GM21423 (cell line): ENCODE results near the gene ICOS.

Experiments
- ATAC-seq: cut with Tn5 transposase; IDR thresholded peaks from one replicate; pipeline ENCODE4 v1.9.1; 2021; ENCODE audit warnings: mild to moderate bottlenecking, moderate library complexity; ENCODE audit not compliant: unreplicated experiment

ICOS gene, protein sequence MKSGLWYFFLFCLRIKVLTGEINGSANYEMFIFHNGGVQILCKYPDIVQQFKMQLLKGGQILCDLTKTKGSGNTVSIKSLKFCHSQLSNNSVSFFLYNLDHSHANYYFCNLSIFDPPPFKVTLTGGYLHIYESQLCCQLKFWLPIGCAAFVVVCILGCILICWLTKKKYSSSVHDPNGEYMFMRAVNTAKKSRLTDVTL

DNA sequence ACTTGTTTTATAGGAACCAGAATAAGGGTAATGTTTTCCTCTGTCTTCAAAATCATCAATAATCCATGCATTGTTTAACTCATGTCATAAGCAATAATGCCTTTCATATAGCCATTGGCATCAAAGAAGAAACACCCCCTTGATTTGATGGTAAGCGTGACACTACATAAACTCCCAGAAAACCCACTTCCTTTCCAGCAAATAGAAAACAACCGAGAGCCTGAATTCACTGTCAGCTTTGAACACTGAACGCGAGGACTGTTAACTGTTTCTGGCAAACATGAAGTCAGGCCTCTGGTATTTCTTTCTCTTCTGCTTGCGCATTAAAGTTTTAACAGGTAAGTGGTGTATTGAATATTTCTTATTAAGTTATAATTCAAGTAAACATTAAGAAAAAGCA is at the start of gene ICOS:
Gene ICOS (plus strand): TSS at position 229 of the 400 bp plus-strand sequence. CDS start 52 bp downstream, at position 281.
- no peak for ATAC-seq

DNA sequence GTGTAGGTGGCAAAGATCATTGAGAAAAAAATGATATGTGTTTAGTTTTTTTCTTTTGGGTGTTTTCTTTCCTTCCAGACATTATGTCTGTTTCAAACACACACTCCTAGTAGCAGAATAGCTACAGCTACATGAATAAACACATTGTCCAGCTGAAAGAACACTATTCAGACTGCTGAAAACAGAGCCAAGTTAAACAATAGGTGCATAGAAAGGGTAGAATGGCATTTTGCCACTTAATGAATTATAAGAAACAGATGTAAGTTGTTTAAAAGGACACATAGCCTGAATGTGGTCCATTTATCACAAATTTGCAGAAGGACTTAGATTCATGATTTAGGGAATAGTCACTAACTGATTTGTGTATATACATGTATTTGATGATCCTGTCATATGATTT is 48.9 kb upstream of the ICOS start:
- ATAC-seq: no peak

DNA sequence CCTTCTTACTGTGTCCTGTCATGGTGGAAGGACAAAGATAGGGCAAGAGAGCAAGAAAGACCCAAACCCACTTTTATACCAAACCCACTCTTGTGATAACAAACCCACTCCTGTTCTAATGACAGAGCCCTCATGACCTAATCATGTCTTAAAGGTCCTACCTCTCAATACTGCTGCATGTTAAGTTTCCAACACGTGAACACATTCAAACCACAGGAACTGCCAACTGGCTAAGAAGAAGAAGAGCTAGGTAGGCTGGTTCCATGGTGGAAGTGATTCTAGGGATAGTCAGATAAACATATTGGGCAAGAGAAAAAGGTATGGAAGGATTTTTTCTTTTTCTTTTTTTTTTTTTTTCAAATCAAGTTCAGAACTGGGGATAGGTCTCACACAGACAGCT is 47.0 kb upstream of the ICOS start:
- no peak for ATAC-seq

DNA sequence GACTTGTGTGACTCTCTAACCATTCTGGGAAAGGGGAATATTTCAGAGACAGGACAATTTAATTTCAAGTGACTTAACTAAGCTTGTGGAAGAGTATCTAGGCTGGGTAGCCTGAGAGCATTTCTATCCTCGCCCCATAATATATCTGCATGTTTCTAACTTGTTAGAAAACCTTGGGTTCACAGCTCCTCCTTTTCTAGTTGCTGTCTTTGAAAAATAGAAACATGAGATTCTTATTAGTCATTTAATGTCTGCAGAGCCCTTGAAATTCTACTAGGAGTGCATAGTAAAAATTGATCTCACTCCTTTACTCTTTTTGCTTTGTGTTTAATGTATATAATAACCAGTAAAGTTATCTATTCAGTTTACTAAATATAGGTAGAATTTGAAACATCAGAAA is 46.6 kb upstream of the ICOS start:
- no peak for ATAC-seq

DNA sequence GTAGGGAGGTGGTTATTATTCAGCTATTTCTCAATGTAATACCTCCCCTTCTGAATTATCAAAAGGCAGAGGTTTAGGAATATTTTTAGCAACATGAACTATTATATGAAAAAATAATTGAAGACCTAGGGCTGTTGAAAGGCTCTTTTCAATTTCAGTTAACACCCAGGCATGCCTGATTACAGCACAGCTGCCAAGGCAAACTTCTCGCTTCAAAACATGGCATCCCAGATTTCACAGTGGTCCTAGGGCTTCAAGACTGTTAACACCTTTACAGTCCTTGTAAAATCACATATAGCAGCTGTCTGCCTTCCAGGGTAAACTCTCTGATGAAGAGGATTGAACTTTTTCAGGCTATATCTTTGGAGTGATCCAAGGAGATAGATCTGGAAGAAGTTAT is 45.8 kb upstream of the ICOS start:
- no peak for ATAC-seq

DNA sequence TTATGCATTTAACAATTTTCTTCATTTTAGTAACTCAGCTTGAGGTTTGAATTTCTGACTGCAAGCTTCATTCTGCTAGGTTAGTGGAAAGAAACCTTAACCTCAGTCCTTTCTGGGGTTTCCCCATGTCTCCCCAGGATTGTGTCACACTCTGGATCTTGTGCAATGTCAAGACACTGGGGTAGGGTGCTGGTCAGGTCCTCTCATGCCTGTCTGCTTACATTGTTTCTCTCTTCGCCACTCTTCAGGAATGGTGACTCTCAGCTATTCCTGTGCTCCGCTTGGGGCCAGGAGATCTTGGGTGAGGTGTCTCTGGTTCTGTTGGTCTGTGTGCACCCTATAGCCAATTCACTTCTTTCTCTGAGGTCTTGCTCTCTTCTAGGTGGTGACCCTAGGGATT is 45.1 kb upstream of the ICOS start:
- ATAC-seq: no peak

DNA sequence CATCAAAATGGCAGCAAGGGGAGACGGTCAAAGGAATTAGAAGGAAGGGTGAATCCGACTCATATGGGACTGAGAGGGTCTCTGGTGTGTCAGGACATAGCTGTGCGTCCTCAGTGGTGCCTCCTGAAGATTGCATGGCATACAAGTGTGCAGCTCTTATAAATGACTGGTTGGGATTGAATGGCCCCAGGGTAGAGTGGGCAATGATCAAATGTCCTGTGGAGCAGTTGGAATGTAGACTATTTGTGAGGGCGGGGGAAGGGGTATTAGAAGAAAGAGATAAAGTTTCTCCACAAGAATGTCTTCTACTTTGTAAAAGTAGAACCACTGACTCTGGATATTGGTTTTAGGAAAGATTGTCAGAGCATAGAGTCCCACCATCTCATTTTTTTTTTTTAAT is 44.4 kb upstream of the ICOS start:
- ATAC-seq: no peak

DNA sequence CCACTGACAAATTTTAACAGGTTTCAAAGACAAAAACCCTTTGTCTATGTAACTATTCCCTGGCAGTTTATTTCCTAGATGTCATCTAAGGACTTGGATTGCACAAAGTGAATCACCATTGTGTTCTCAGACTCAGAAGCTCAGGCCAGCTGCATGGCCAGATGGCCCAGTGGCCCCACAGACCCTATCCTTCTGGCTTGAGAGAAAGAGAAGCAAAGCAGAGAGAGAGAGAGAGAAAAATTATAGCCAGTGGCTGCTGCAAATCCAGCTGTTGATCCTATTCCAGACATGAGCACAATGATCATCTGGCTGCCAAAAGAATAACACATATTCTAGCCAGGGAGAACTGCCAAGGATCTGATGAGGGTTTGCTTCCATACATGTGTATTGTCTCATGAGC is 43.2 kb upstream of the ICOS start:
- ATAC-seq: no peak

DNA sequence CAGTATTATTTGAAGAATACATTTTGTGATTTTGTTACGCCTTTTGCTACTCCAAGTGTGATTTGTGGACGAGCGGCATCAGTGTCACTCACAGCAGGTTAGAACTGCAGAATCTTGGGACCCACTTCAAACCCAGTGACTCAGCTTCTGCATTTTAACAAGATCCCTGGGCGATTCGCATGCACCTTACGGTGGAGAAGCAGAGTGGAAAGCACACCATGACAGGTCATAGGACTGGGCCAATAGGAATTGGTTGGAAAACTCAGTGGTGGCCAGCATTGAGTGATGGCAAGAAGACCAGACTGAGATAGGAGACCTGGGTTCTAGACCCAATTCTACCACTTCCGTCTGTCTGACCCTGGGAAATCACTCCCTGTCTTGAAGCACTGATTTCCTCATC is 42.7 kb upstream of the ICOS start:
- ATAC-seq: no peak

DNA sequence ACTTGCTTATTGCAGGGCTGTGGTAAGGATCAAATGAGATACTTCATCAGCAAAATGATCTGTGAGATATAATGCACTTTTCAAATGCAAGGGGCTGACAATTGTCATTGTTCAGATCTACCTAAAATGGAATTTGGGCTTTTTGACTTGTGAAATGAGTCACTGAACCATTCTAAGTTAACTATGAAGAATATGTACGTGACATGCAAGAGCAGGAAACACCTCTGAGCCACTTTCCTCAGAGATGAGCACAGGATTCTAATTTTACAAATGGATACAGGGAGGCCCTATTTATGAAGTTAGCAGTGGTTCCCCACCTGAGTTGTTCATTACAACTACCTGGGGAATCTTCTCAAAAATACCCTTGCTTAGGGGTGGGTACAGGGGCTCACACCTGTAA is 42.3 kb upstream of the ICOS start:
- ATAC-seq: no peak

DNA sequence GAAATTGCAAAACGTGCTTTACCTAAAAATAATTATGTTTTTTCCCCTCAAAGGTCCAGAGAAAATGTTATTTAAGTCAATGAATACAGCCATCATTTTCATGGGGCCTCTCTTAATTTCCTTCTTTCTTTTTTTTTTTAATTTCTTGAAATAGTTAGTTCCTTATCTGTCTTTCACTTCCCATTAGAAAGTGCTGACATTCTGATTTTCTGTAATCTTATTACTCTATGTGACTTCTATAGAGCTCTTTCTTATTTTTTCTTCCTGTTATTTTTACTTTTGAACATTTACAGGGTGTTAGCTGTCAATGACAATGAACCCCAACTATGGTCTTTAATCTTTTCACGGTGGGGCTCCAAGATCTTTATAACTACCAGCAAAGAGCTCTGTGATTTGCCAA is 39.0 kb upstream of the ICOS start:
- ATAC-seq: no peak

DNA sequence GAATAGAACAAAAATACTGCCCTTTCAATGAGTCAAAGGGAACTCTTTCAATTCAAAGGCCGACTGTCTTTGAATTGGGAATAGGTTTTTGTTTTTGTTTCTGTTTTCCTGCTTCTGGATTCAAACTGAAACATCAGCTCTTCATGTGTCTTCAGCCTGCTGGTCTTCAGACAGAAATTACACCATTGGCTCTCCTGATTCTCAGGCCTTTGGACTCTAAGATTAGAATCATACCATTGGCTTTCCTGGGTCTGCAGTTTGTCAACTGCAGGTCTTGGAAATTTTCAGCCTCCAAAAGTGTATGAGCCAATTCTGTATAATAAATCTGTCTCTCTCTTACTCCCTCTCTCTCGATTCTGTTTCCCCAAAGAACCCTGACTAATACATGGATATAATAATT is 37.9 kb upstream of the ICOS start:
- no peak for ATAC-seq

DNA sequence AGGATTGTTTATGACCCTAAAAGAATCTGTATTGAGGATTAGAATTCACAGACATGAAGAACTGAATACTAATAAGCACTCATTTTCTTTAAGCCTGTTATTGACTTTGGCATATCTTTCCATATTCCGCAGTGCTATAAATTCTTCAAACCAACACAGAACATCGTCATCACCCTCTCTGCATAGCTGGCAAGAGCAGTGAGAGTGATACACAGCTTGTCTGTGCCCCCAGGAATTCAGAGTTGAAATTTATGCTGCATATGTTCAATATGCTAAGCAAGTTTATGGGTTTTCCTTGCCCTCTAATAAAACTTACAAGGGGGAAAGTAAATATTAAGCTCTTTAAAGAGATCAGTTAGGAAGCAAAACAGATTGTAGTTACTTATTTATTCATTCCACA is 36.3 kb upstream of the ICOS start:
- no peak for ATAC-seq

DNA sequence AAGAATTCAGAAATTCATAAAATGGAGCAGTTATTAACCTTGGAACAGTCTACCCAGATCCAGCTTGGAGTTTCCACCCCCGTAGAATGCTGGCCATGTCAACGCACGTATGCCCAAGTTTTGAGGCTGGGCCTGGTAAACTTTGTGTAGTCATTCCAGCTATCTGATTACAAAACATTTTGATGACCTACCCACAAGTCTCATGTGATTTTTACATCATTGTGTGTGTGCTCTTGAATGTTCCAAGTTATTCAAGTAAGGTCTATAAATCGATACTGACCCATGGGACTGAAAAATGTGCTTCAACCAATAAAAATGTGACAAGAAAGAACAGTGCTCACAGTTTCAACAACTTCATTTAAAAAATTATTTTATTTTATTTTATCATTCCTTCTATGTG is 32.5 kb upstream of the ICOS start:
- no peak for ATAC-seq

DNA sequence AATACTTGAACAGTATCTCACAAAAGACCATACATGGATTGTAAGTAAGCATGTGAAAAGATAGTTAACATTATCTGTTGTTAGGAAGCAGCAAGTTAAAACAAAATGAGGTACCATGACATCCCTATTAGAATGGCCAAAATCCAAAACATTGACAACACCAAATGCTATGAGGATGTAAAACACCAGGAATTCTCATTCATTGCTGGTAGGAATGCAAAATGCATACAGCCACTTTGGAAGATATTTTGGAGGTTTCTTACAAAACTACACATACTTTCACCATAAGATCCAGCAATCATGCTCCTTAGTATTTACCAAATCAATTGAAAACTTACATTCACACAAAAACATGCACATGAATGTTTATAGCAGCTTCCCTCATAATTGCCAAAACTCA is 30.9 kb upstream of the ICOS start:
- no peak for ATAC-seq

DNA sequence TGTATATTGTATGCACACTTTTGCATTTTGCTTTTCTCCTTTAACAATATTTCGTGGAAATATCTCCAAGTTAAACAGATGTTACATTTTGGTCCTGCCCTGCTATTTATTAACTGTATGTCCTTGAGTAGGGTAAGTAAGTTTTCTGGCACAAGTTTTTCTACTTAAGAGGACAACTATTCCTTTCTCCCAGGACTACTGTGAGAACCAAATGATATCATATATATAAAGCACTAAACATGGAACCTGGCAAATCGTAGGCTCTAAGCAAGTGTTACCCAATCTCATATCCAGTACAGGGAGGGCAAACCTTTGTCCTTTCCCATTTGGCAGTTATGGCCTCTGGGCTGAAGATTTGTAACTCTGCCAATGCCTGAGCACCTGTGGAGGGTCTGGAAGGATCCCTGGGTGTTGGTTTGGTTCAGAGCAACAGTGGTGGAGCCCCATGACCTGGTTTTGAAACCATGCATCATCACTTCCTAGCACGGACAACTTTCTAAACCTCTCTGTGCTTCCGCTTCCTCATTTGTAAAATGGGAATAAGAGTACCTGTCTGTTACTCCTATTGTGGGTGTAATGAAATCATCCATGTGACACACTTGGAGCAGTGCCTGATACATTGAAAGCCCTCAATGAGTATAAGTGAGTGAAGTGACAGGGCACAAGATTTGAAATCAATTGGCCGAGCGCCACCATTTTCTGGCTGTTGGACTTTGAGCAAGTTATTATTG is 28.3 kb upstream of the ICOS start:
- ATAC-seq: no peak

DNA sequence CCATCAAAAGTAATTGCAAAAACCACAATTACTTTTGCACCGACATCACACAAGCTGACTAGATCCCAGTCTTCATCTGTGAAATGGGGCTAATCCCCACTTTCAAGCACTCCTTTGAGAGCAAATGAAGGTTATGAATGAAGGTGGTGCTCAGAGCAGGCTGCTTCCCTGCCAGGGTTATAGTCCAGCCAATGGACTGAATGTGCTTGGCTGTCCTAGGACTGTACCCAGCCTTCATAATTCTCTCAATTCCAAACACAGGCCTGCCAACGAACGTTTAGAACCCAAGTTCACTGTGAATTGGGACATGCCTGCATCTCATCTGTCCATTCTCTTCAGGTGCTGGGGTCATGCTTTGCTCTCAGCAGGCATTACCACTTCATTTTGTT is 27.8 kb upstream of the ICOS start:
- ATAC-seq: no peak

DNA sequence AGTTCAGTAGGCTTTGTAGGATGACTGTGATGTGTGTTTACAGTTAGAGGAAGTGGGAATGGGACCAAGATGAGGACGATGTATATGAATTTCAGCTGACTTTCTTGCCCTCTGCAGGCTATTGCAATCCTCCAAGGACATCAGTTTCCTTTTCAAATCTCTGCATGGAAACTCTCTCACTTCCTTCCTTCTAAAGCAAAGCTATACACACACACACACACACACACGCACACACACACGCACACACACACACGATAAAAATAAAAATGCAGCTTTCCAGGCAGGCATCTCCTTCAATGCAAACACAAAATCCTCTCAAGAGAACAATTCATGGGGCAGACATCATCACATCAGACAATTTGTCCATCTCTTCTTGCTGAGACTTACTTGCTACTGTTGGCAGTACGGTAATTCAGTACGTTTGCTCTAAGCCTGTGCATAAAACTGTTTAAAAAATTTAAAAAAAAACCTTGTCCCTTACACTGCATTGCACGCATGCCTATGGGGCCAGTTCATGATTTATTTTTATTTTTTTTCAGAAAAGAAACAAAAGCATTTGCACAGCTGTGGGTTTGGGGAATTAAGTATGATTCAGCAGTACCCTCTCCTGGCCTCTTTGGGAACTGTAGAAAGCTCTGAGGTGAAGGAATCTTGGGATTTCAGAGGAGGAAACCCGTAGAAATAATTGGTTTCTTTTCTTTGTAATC is 27.1 kb upstream of the ICOS start:
- no peak for ATAC-seq

DNA sequence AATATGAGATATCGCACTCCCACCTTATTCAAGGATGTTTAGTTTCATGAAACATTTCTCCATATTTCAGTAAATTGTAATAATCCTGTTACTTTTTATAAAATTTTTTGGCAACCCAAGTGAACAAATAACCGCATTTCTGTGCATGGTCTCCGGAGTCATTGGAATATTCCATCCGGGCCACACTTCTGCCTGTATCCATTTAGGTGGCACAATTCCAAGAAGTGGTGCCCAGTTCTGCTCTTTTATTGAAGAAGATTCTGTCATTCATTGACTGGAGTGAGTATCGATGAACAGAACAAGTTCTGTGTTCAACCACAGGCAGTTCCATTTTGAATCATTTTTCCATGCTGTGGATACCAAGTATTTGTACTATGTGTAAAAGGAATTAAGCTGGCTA is 26.6 kb upstream of the ICOS start:
- no peak for ATAC-seq

DNA sequence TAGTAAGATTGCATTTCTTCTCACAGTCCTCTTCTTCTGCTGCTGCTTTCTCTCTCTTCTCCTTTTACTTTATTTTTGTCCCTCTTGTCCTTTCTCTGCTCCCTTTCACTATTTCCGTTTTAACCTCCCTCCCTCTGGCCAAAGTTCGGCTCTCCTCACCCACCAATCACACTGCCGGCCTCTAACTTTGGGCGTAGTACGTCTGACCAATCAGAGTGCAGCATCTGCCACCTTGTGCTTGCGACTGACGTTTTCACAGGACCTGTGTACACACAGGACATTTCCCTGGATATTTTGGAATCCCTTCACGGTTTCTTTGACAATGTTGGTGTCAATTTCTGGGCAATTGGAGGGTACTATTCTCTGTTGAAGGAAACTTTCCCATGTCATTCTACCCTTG is 22.6 kb upstream of the ICOS start:
- ATAC-seq: no peak

DNA sequence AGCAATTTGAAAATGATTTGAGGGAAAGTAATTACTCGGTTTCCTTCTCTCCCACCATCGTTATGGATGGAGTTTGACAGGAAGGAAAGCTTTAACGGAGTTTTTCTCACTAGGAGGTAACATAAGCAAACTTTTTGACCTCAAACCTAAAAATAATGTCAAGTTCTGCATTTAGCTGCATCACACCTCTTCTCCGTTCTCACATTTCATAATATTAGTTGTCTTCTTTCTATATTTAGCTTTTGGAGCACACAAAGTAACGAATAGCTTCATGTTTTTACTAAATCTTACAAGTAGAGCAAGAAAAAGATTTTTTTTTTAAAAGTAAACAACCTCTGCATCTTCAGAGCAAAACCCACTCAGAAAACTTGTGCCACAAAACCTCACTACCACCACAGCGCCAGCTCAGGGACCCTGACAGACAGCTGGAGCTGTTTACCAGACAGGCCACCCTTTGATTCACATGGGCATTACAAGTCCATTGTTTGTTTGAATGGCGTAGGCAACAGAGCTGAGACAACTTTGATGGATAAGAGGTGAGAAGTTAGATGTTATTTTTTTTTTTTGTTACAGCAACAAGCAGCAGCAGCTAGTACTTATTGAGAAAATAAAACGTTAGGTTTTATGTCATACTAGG is 21.9 kb upstream of the ICOS start:
- ATAC-seq: no peak

DNA sequence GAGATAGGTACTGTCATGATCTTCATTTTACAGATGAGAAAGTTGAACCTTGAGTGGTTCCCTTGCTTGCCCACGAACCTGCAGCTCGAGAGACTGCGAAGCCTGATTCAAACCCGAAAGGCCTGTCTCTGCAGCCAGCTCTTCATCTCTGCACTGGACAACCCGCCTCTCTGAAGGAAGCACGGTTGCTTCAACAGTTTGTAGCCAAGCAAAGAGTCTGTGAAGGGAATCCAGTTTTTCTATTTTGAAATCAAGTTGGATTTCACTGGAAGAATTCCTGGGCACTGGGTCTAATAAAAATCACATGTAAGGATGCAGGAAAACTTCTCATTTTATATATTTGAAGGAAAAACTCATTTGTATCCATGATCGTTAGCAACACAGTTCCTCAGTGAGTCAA is 21.3 kb upstream of the ICOS start:
- no peak for ATAC-seq
